AG09309 (cell line): ENCODE data around the gene CRYGN.

Experiments
- DNase-seq: peaks from one replicate; pipeline ENCODE4 v3.0.0-alpha.2; 2010; ENCODE audit warnings: low read depth
- H3K4me3 ChIP-seq: 2 replicates; pipeline ENCODE4 v1.5.1; 2011; ENCODE audit warnings: mild to moderate bottlenecking, low read depth, low read length, moderate library complexity; ENCODE audit not compliant: control insufficient read depth
- CTCF ChIP-seq: IDR thresholded peaks from 2 replicates; pipeline ENCODE4 v1.5.1; 2011; ENCODE audit warnings: mild to moderate bottlenecking, low read depth, low read length, inconsistent platforms; ENCODE audit not compliant: insufficient read depth, control insufficient read depth; ENCODE audit errors: missing control alignments

CRYGN gene

GRCh38 chr7:151469281-151469680, 29.3 kb upstream of the CRYGN start:
- no peak overlapping the region for H3K4me3 ChIP-seq
- no peak for DNase-seq
- TF ChIP-seq CTCF, result no peak

- no peak for TF ChIP-seq CTCF
- no peak overlapping the region for H3K4me3 ChIP-seq
- DNase-seq, result no peak
Measured at GRCh38 chr7:151468217-151469018, 28.5 kb upstream of the CRYGN start.

GRCh38 chr7:151465169-151465568, 25.2 kb upstream of the CRYGN start:
- no peak for TF ChIP-seq CTCF
- H3K4me3 ChIP-seq, result no peak overlapping the region
- DNase-seq, result no peak

- no peak overlapping the region for H3K4me3 ChIP-seq
- TF ChIP-seq CTCF, result no peak
- DNase-seq, result no peak
Measured at GRCh38 chr7:151462306-151462779, 22.4 kb upstream of the CRYGN start.

- no peak for TF ChIP-seq CTCF
- no peak overlapping the region for H3K4me3 ChIP-seq
- DNase-seq, result no peak
Measured at GRCh38 chr7:151461942-151462230, 21.9 kb upstream of the CRYGN start.

GRCh38 chr7:151461096-151461941, 21.4 kb upstream of the CRYGN start:
- no peak overlapping the region for H3K4me3 ChIP-seq
- DNase-seq, result no peak
- TF ChIP-seq CTCF, result no peak
